ENCODE measurements around the gene PRKN. TPM values are rescaled to one million over a fixed set of nuclear protein-coding genes. Genes with fewer than 3 reads are reported as not detected.

Gene PRKN
- total and polyA plus RNA-seq, 9 of the 15 experiments (the other 6 are each of a cell fraction or from before 2014, with no cell fraction given): 0.03 to 0.96 (median 0.15) TPM; not detected in 2

DNA sequence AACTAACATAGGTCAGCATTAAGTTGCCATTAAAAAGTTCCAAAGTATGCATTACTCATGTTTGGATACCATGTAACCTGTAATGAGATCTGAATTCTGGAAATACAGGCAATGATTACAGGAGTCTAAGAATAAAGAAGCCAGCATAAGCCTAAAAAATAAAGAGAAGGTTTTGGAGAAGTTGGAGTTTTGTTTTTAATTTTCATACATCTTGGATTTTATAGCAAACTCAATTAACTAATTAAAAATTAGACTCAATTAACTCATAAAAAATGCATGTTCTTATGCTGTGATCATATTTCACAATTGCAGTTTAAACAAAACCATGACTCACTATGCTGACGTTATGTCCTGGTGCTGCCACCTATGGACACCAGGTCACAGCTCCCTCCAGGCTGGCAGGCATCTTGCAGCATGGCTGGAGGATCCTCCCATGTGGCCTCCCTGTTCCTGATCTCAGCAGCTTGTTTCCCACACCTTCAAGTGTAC lies 804.9 kb downstream of the PRKN start (continued):
- TF ChIP-seq ASH1L (IDR thresholded peaks at IDR 0.05; ENCODE audit: borderline replicate concordance, low read depth, partially characterized antibody): no peak
- TF ChIP-seq, protein P1, sequence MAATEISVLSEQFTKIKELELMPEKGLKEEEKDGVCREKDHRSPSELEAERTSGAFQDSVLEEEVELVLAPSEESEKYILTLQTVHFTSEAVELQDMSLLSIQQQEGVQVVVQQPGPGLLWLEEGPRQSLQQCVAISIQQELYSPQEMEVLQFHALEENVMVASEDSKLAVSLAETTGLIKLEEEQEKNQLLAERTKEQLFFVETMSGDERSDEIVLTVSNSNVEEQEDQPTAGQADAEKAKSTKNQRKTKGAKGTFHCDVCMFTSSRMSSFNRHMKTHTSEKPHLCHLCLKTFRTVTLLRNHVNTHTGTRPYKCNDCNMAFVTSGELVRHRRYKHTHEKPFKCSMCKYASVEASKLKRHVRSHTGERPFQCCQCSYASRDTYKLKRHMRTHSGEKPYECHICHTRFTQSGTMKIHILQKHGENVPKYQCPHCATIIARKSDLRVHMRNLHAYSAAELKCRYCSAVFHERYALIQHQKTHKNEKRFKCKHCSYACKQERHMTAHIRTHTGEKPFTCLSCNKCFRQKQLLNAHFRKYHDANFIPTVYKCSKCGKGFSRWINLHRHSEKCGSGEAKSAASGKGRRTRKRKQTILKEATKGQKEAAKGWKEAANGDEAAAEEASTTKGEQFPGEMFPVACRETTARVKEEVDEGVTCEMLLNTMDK (IDR thresholded peaks at IDR 0.05; ENCODE audit: borderline replicate concordance, insufficient read depth, low read depth, low read length, poor library complexity, severe bottlenecking): peak; percentile 23
- no peak for TF ChIP-seq CEBPG (CRISPR knock-in tag; IDR thresholded peaks at IDR 0.05)
- TF ChIP-seq CEBPG (tag; conservative IDR thresholded peaks at IDR 0.05 in 1 of 2, IDR thresholded peaks at IDR 0.05 in 1 of 2): peak in 1 of 2 experiments; percentile 32; a peak in 1 of 4 replicates
- TF ChIP-seq NCOR1 (IDR thresholded peaks at IDR 0.05): no peak
- TF ChIP-seq, protein P2, sequence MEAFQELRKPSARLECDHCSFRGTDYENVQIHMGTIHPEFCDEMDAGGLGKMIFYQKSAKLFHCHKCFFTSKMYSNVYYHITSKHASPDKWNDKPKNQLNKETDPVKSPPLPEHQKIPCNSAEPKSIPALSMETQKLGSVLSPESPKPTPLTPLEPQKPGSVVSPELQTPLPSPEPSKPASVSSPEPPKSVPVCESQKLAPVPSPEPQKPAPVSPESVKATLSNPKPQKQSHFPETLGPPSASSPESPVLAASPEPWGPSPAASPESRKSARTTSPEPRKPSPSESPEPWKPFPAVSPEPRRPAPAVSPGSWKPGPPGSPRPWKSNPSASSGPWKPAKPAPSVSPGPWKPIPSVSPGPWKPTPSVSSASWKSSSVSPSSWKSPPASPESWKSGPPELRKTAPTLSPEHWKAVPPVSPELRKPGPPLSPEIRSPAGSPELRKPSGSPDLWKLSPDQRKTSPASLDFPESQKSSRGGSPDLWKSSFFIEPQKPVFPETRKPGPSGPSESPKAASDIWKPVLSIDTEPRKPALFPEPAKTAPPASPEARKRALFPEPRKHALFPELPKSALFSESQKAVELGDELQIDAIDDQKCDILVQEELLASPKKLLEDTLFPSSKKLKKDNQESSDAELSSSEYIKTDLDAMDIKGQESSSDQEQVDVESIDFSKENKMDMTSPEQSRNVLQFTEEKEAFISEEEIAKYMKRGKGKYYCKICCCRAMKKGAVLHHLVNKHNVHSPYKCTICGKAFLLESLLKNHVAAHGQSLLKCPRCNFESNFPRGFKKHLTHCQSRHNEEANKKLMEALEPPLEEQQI (IDR thresholded peaks at IDR 0.05): no peak
- no peak for TF ChIP-seq NUFIP1 (IDR thresholded peaks at IDR 0.05; ENCODE audit: partially characterized antibody)
- TF ChIP-seq, protein P3, sequence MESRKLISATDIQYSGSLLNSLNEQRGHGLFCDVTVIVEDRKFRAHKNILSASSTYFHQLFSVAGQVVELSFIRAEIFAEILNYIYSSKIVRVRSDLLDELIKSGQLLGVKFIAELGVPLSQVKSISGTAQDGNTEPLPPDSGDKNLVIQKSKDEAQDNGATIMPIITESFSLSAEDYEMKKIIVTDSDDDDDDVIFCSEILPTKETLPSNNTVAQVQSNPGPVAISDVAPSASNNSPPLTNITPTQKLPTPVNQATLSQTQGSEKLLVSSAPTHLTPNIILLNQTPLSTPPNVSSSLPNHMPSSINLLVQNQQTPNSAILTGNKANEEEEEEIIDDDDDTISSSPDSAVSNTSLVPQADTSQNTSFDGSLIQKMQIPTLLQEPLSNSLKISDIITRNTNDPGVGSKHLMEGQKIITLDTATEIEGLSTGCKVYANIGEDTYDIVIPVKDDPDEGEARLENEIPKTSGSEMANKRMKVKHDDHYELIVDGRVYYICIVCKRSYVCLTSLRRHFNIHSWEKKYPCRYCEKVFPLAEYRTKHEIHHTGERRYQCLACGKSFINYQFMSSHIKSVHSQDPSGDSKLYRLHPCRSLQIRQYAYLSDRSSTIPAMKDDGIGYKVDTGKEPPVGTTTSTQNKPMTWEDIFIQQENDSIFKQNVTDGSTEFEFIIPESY (CRISPR knock-in tag; IDR thresholded peaks at IDR 0.05): no peak
- TF ChIP-seq CEBPB (tag; IDR thresholded peaks at IDR 0.05): peak; percentile 81
- peak in 1 of 3 experiments; percentile 21 for TF ChIP-seq YY1 (IDR thresholded peaks at IDR 0.05; ENCODE audit: borderline replicate concordance in 1 of 3, control insufficient read depth in 1 of 3, extremely low read depth in 1 of 3, insufficient read depth in 3 of 3, insufficient read length in 1 of 3, insufficient replicate concordance in 2 of 3, low read depth in 1 of 3, low read length in 2 of 3)
- TF ChIP-seq PRPF4 (IDR thresholded peaks at IDR 0.05; ENCODE audit: insufficient read depth, low read depth, low read length, poor library complexity, severe bottlenecking): no peak
- TF ChIP-seq, protein P4, sequence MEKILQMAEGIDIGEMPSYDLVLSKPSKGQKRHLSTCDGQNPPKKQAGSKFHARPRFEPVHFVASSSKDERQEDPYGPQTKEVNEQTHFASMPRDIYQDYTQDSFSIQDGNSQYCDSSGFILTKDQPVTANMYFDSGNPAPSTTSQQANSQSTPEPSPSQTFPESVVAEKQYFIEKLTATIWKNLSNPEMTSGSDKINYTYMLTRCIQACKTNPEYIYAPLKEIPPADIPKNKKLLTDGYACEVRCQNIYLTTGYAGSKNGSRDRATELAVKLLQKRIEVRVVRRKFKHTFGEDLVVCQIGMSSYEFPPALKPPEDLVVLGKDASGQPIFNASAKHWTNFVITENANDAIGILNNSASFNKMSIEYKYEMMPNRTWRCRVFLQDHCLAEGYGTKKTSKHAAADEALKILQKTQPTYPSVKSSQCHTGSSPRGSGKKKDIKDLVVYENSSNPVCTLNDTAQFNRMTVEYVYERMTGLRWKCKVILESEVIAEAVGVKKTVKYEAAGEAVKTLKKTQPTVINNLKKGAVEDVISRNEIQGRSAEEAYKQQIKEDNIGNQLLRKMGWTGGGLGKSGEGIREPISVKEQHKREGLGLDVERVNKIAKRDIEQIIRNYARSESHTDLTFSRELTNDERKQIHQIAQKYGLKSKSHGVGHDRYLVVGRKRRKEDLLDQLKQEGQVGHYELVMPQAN (IDR thresholded peaks at IDR 0.05; ENCODE audit: borderline replicate concordance): no peak
- TF ChIP-seq FOXK2 (conservative IDR thresholded peaks at IDR 0.05 in 1 of 2, IDR thresholded peaks at IDR 0.05 in 1 of 2; ENCODE audit: low read depth in 2 of 2): no peak
- no peak for TF ChIP-seq ZNF146 (CRISPR knock-in tag; IDR thresholded peaks at IDR 0.05; ENCODE audit: unreplicated experiment)
- peak in 1 of 2 experiments; percentile 33; a peak in 2 of 4 replicates for TF ChIP-seq RAD21 (CRISPR knock-in tag; conservative IDR thresholded peaks at IDR 0.05 in 1 of 2, IDR thresholded peaks at IDR 0.05 in 1 of 2)
- peak; percentile 17; the same call in 1 of the 2 replicates for TF ChIP-seq ATF7 (IDR thresholded peaks at IDR 0.05)
- TF ChIP-seq FOSL1 (tag; conservative IDR thresholded peaks at IDR 0.05): peak; percentile 37
- TF ChIP-seq ZNF311 (CRISPR knock-in tag; IDR thresholded peaks at IDR 0.05): no peak
